ENCODE measurements around the gene TSEN2.
"Not testable (repeated sequence)": the region's sequence is repeated elsewhere in the genome, so short reads cannot be mapped to it uniquely, and the experiment has no call there.

The TSEN2 gene

DNA sequence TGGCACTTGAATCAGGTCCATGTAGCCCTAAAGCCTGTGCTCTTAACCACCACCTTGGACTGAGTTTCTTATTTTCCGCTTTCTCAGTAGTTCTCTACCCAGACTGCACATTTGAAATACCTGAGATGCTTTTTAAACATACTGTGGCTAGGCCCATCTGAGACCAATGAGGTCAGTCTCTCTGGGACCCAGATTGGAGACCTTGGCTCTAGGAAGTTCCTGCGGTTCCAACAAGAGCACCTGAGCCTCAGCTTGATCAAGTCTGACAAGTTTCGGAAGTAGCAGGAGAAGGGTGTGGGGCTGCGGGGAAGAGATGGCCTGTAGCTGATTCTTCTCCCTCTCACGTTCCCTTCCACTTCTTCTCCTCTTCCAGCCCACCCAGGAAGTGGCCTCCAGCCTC, 11.5 kb upstream of the TSEN2 start:
- DNase-seq = no peak

DNA sequence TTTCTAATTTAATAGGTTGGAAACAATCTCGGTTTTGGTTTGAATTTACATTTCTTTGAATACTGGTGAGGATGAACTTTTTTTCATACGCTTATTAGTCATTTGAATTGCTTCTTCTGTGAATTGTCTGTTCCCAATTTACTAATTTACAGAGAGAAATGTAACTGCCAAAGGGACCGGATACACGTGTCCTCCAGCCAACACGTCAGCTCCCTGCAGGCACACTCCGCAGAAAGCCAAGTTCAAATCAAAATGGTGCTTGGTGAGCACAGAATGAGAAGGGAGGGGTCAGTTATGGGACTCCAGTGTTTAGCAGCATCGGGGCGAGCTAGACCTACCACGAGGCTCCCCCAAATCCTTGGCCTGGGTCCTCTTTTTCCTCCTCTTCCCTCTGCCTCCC, 10.8 kb upstream of the TSEN2 start:
- no peak for DNase-seq

DNA sequence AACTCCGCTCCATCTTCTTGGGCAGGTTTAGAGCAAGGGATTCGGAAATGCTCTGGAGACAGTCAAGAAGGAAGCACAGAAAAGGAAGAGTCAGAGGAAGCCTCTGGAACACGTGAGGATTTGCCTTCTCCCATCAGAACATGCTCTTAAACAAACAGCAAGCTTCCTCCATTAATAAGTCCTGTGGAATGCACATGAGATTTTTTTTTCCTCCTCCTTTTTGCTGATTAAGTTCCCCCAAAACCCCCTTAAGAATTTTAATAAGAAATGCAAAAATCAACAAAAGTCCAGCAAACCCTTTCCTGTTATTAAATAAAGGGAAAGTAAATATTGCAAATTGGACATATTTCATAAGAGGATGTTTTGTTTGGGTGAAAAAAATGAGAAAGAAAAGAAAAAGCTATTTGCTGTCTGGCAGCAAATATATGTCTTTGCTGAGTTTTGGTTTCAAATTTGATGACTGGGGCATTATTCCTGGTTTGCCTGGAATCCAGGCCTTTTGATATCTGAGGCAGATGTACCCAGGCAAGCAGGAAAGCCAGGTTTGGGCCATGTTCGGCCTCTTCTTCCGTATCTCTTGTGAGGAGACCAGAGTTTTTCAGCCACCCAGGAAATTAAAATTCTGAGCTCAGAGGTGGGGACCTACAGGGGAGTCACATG, 7.9 kb upstream of the TSEN2 start:
- no peak for DNase-seq

DNA sequence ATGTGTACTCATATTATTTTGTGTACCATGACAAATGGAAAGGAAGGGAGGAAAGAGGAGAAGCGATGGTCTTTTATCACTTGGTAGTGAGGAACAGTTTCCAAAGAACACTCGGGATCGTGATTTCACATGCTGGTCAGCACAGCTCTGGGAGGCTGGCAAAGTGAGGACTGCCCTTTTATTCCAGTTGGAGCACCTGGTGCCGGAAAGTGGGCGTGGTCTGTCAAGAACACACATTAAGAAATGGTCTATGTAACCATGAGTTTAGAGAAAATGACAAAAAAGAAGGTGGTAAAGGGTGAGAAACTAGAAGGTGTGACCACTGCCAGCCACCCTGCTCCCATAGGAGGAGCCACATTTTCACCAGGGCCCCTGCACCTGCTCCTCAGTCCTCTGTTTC, 7.0 kb upstream of the TSEN2 start:
- DNase-seq = no peak

DNA sequence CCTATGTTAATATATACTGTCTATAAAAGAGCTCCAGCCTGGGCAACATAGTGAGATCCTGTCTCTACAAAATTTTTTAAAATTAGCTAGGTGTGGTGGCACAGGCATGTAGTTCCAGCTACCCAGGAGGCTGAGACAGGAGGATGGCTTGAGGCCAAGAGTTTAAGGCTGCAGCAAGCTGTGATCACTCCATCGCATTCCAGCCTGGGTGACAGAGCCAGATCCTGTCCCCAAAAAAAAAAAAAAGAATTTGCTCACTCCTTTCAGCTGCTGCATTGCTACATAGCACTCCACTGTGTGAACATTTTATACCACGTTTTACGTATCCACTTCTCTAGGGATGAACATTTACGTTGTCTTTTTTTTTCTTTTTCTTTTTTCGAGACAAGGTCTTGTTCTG, 6.0 kb upstream of the TSEN2 start:
- no peak for DNase-seq

DNA sequence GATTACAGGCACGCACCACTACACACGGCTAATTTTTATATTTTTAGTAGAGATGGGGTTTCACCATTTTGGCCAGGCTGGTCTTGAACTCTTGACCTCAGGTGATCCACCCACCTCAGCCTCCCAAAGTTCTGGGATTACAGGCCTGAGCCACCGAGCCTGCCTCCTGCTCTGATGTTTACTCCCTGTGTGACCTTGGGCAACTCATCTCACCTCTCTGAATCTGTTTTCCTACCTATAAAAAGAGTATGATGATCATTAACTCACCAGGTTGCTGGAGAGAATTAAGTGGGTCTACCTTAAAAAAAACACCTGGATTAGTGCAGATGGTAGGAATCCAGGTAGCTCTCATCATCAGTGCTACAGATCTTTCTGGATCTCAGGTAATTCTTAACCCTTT, 5.1 kb upstream of the TSEN2 start:
- not testable (repeated sequence) for DNase-seq

DNA sequence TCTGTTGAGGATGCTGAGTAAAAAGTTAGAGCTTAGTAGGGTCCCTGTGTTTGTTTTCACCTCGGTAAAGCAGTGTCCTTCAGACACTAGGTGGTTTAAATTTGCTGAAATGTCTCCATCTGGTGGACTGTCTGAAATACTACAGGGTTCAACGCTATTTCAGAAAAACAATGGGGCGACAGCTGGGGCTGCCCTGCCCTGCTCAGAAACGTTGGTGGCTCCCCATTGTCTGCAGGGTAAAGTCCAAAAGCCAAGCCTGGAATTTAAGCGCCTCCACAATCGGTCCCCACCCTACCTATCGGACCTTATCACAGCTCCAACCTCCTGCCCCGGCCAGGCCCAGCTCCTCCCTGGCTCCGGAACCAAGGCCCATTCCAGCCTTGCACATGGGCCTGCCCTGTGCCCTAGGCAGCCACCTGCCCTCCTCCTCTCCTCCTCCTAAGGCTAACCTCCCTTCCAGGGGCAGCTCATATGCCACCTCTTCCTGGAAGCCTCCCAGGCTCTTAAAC, 4.3 kb upstream of the TSEN2 start:
- DNase-seq = peak; percentile 26

DNA sequence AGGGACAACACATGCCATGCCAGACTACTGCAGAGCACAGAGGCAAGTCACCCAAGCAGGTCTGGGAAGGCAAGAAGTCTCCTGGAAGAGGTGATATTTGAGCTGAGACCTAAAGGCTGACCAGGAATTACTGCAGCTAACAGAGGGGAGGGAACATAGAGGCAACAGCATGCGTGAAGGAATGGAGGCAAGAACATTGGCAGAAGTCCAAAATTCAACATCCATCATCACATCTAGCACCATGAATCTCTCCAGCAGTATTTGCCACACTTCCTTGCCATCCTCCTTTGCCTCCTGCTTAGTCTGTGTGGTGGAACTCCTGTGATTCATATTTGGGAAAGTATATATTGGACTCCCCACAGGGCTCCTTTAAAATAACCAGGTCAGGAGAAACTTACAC, 870 bp upstream of the TSEN2 start:
- DNase-seq = no peak

DNA sequence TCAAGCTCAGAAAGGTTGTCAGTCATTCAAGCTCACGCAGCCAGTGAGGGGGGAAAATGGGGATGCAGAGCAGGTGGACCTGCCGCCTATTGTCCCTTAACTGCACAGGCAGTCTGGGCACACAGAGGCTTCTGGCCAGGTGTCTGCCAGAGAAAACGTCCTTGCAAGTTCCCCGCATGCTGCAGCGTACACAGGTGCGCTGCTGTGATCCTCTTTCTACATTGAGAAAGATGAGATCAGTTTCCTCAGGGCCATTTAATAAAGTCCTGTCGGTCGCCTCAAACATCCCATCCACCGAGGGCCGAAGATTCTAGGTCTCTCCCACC, 445 bp upstream of the TSEN2 start:
- no peak for DNase-seq

DNA sequence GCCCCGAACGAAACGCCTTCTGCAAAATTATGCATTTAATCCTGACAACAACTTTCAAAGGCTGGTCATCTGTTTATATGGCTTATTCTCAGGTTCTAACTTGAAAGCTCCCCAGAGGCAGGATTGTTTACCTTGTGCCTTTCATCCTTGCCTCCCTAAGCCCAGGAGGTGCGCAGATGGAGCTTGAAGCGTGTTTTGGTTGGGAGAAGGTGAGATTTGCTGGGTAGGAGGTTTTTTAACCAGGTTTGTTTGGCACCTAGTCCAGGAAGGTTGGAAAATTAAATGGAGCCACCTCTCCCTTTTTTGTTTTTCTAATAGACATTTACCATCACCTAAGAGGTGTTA, 675 bp downstream of the TSEN2 start:
- DNase-seq = no peak

DNA sequence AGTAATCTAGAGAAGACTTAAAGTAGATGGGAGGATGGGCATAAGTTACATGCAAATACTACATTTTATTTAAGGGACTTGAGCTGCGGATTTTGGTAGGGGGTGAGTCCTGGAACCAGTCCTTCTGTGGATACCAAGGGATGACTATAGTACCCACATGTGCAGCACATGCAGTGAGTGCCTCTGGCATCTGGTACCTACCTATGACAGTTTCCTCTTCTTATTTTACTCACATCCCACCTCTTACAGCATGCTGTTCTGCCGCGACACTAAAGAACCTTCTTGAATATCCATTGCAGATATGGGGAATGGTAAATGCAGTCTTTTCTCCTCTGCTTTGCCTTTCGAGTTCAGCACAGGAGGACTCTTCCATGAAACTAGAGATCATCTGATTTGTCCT, 1.7 kb downstream of the TSEN2 start:
- no peak for DNase-seq

DNA sequence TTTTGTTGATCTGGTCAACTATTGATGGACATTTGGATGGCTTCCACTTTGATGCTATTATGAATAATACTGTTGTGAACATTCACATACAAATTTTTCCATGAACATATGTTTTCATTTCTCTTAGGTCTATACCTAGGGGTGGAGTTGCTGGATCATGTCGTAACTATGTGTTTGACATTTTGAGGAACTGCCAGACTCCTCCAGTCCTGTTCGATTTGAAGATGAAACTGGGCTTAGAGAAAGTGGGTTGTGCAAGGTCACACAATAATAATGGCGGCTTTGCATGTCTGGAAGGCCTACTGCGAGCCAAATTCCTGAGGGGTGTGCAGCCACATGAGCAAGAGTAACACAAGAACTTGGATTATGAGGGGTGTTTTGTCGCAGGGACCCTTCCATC, 2.6 kb downstream of the TSEN2 start:
- DNase-seq = no peak

DNA sequence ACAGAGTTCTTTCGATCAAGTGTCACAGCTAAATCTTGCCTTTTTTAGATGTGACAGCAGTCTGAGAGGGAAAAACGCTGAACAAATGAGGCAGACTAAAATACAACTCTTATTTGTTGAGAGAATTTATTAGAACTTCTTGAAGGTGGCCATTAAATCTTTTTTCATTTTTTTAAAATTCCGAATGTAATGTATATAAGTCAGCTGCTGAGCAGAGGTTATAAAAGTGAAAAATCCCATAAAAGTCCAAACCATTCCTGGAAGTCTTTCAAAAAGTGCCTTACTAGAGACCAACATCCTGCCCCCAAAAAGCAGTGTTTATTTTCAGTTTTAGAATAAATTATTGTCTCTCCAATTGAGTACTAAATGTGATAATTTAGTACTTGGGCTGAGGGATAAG, 3.1 kb downstream of the TSEN2 start:
- DNase-seq = no peak

DNA sequence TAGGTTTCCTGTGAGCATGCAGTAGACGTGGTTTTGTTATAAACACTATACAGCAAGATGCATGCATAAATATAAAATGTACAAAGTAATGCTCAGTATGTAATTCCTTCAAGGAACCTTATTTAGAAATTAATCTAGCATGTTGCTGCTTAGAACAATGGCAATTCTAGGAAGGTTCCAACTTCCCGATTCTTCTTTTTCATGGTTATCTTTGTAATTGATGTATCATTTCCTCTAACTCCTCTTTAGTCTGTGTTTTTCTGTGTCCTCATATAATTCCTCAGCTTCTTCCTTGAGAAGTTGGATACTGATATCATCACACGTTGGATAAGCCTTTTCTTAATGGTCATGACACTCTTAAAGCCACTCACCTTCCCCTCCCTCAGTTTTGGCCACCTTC, 3.5 kb downstream of the TSEN2 start:
- DNase-seq = no peak

DNA sequence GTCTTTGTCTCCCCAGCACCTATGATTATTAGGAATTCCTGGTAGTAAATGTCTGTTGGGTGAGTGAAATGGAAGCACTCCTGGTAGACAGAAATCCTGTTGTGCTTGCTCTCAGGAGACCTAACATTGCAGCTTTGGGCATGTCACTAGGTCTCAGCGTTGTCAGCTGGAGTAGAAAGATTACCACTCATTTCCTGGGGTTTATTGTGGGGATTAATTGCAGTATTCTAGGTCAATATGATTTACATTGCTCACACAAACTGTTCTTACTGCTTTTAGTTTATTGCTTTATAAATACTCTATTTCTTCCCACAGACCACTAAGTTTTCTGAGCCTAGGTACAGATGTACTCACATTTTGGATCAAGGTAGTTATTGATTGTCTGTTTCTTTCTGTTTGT, 5.1 kb downstream of the TSEN2 start:
- DNase-seq = no peak

DNA sequence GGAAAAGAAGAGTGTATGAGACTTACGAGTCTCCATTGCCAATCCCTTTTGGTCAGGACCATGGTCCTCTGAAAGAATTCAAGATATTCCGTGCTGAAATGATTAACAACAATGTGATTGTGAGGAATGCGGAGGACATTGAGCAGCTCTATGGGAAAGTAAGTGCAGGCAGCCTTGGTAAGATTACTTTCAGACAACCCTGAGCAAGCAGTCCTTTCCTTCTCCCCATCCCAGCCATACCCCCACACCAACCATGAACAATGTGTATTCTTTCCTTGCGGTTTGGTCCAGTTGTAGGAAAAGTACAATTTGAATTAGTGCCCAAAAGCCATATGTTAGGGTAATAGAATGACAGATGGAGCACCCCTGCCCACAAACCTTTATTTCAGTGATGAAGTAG, 5.6 kb downstream of the TSEN2 start:
- DNase-seq = no peak

DNA sequence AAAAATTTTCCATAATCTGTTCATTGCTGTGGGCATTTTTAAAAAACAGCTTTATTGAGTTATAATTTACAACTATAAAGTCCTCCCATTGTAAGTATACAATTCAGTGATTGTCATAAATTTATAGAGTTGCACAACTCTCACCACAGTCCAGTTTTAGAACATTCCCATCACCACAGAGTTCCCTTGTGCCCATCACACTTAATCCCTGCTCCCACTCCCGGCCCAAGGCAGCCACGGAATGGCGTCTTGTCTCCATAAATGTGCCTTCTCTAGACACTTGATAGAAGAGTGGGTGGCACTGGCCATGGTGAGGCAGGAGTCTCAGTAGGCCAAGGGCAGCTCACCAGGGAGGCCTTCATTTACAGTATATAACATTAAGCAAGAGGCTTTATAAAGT, 6.3 kb downstream of the TSEN2 start:
- no peak for DNase-seq

DNA sequence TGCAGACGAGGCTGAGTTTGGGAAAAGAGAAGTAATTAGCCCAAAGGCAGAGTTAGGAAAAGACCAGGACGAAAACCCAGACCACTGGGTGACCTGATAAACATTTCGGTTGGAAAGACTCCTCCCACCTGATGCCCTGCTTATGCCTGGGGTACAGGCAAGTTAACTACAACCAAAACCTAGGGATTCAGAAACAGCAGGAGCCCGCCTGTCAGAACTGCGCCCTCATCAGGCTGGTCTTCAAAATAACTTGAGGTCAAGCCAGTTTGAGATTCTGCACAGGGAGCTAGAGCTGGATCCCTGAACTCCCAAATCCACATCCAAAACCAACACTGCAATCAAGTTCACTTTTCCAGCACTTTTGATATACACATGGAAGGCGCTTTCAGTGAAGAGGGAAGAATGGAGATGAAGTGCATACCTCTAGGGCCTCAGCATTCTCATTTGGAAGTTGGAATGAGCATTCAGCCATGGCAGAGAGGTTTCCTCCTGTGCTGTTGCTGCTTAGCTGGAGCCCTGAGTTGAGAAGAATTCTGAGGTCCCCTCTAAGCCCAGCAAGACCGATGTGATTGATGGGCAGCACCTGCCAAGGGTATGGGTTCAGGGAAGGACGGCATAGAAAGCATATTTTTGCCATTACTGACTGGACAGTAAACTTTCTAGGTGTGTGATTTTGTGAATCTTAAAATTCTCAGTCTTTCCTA, 11.6 kb downstream of the TSEN2 start:
- DNase-seq = no peak

DNA sequence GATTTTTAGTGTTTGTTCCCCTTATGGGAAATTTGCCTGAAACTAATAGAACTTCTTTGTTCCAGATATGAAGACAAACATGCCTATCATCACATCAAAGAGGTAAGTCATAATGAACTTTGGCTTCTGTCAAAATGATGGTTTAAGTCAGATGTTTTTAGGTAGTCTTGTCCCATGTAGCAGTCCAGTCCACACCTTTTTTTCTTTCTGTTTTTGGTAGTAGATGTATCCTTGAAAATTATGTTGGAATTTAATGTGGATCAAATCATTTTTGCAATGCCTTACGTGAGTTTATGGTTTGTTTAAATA, 12.1 kb downstream of the TSEN2 start:
- DNase-seq = no peak

DNA sequence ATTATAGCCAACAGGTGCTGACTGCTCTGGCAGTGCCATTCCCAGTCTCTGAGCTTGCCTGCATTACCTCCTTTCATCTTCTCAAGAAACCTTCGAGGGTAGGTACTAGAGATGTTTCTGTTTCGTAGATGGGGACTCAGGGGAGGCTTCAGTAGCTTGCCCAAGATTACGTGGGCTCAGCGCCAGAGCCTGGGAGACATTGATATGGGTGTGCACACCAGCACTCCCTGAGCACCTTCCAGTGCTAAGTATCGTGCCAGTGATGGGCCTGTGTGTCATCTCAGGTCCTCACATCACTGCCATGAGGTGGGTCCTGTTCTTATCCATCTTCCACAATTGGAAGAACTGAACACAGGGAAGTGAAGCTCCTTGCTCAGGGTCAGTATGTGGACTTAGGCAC, 15.2 kb downstream of the TSEN2 start:
- DNase-seq = no peak

DNA sequence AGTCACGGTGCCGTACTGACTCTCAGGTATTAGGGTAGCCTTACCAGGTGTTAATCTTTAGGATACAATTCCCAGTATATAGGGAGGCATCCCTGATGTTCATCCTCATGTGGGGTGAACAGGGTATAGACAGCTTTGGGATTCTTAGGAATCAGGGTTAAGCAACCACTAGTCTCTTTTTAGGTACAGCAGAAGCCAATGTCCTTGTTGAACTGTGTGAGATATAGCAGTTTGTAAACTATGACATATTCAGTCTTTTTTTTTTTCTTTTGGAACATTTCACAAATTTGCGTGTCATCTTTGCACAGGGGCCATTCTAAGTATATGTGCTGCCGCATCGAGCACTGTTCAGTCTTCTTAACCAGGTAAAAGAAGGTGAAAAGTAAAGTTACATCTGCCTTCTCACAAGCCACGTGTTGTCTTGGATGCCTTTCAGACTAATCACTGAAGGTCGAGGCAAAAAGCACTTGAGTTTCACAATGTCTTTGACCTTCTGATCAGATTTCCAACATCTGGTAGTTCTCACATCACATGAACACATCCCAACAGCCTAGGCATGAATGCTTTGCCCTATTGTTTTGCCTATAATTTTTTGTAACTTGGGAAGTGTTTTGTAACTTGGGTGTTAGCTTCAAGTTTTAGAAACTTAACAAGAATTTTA, 17.2 kb downstream of the TSEN2 start:
- DNase-seq = no peak

DNA sequence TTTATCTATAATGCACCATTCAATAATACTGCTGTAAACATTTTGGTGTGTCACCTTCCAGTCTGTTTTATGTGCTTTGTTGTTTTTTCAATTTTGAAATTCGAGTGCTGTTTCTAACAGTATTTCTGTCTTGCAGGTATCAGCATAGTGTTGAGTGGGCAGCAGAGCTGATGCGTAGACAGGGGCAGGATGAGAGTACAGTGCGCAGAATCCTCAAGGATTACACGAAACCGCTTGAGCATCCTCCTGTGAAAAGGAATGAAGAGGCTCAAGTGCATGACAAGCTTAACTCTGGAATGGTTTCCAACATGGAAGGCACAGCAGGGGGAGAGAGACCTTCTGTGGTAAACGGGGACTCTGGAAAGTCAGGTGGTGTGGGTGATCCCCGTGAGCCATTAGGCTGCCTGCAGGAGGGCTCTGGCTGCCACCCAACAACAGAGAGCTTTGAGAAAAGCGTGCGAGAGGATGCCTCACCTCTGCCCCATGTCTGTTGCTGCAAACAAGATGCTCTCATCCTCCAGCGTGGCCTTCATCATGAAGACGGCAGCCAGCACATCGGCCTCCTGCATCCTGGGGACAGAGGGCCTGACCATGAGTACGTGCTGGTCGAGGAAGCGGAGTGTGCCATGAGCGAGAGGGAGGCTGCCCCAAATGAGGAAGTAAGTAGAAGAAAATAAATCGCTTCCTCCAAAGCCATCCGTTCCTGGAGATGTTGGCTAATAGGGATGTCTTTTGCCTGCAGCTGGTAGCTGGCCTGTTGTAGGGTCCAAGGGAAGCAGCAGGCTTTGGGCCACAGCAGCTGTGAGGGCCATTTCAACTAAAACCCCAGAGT, 19.1 kb downstream of the TSEN2 start:
- DNase-seq = no peak

DNA sequence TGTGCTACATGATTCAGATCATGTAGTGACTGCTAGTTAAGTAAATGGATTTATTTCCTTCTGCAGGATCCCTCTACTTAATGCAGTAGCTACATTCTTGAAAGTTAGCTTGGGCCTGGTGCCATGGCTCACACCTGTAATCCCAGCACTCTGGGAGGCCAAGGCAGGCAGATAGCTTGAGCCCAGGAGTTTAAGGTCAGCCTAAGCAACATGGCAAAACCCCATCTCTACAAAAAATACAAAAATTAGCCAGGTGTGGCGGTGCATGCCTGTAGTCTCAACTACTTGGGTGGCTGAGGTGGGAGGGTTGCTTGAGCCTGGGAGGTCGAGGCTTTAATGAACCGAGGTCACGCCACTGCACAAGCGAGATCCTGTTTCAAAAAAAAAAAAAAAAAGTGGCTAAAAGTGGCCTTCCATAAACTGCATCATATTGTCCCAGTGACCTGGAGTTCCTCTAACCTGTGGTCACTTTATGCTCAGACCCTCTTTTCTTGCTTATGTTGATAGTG, 22.0 kb downstream of the TSEN2 start:
- no peak for DNase-seq
